ENCODE data around the gene CTNNA2.

CTNNA2 gene

GRCh38 chr2:79740879-79741443 lies 228.1 kb downstream of the CTNNA2 start:
- H2AFZ ChIP-seq (ENCODE audit: low read depth, low read length): no peak overlapping the region
- no peak overlapping the region for H2BK12ac ChIP-seq (ENCODE audit: low read length in 2 of 2)
- H3K4me1 ChIP-seq (ENCODE audit: control insufficient read depth, insufficient read depth, low read depth, low read length): no peaks in the 10 kb centered on the region
- H2BK5ac ChIP-seq (ENCODE audit: low read depth, low read length, poor library complexity, severe bottlenecking): no peak overlapping the region
- no peak overlapping the region for H3K14ac ChIP-seq (ENCODE audit: low read length in 2 of 2)
- no peak overlapping the region for H2AK5ac ChIP-seq (ENCODE audit: low read length, severe bottlenecking)
- H3K36me3 ChIP-seq (ENCODE audit: control insufficient read depth in 1 of 2, insufficient read depth in 2 of 2, low read depth in 1 of 2, low read length in 2 of 2): no peaks in the 10 kb centered on the region
- 95% methylated on average over 5 of the region's 6 CpGs for WGBS
- DNase-seq: no peak
- H3K27ac ChIP-seq (ENCODE audit: low read length, poor library complexity, severe bottlenecking): no peak overlapping the region
- no peaks in the 10 kb centered on the region for H3K79me1 ChIP-seq (replicated peaks; ENCODE audit: low read length, poor library complexity, severe bottlenecking)
- no peak overlapping the region for H3K23ac ChIP-seq (ENCODE audit: low read length in 2 of 2)
- no peaks in the 10 kb centered on the region for H3K9me3 ChIP-seq (ENCODE audit: control insufficient read depth, low read length)
- no peak overlapping the region for H4K8ac ChIP-seq (ENCODE audit: low read length)
- no peak overlapping the region for H2BK120ac ChIP-seq (ENCODE audit: low read depth, low read length)
- no peak overlapping the region for H4K91ac ChIP-seq (ENCODE audit: low read length)
- H3K4me2 ChIP-seq (ENCODE audit: low read length, poor library complexity, severe bottlenecking): no peak overlapping the region
- H3K27me3 ChIP-seq (ENCODE audit: control insufficient read depth in 1 of 2, insufficient read depth in 1 of 2, low read length in 2 of 2): no peaks in the 10 kb centered on the region
- H3K9ac ChIP-seq (ENCODE audit: low read length): no peak overlapping the region
- H3K4ac ChIP-seq (ENCODE audit: low read depth in 1 of 2, low read length in 2 of 2): no peak overlapping the region
- H3K4me3 ChIP-seq (ENCODE audit: insufficient read depth in 1 of 2, low read depth in 1 of 2, low read length in 2 of 2): no peak overlapping the region
- no peak overlapping the region for H2BK15ac ChIP-seq (ENCODE audit: low read depth, poor library complexity, severe bottlenecking)
- H3K18ac ChIP-seq (ENCODE audit: low read depth in 1 of 2, low read length in 2 of 2): no peak overlapping the region

- Histone ChIP-seq H2BK12ac (ENCODE audit: low read length in 2 of 2) (no peak overlapping the region), H2BK120ac (ENCODE audit: low read depth, low read length) (no peak overlapping the region), H3K18ac (ENCODE audit: low read depth in 1 of 2, low read length in 2 of 2) (no peak overlapping the region), H4K91ac (ENCODE audit: low read length) (no peak overlapping the region), H2AFZ (ENCODE audit: low read depth, low read length) (no peak overlapping the region), H3K23ac (ENCODE audit: low read length in 2 of 2) (no peak overlapping the region), H2BK15ac (ENCODE audit: low read depth, poor library complexity, severe bottlenecking) (no peak overlapping the region), H2BK5ac (ENCODE audit: low read depth, low read length, poor library complexity, severe bottlenecking) (no peak overlapping the region), H3K36me3 (ENCODE audit: control insufficient read depth in 1 of 2, insufficient read depth in 2 of 2, low read depth in 1 of 2, low read length in 2 of 2) (no peaks in the 10 kb centered on the region), H3K79me1 (replicated peaks; ENCODE audit: low read length, poor library complexity, severe bottlenecking) (no peaks in the 10 kb centered on the region), H3K9ac (ENCODE audit: low read length) (no peak overlapping the region), H3K4me1 (ENCODE audit: control insufficient read depth, insufficient read depth, low read depth, low read length) (no peaks in the 10 kb centered on the region), H4K8ac (ENCODE audit: low read length) (no peak overlapping the region), H3K27me3 (ENCODE audit: control insufficient read depth in 1 of 2, insufficient read depth in 1 of 2, low read length in 2 of 2) (no peaks in the 10 kb centered on the region), H3K4me2 (ENCODE audit: low read length, poor library complexity, severe bottlenecking) (no peak overlapping the region), H3K27ac (ENCODE audit: low read length, poor library complexity, severe bottlenecking) (no peak overlapping the region), H3K4ac (ENCODE audit: low read depth in 1 of 2, low read length in 2 of 2) (no peak overlapping the region), H2AK5ac (ENCODE audit: low read length, severe bottlenecking) (no peak overlapping the region), H3K14ac (ENCODE audit: low read length in 2 of 2) (no peak overlapping the region), H3K9me3 (ENCODE audit: control insufficient read depth, low read length) (no peaks in the 10 kb centered on the region), H3K4me3 (ENCODE audit: insufficient read depth in 1 of 2, low read depth in 1 of 2, low read length in 2 of 2) (no peak overlapping the region)
- 93% methylated on average over 6 of the region's 6 CpGs for WGBS
- DNase-seq: no peak
Observed at GRCh38 chr2:79750321-79750720, 237.5 kb downstream of the CTNNA2 start.

GRCh38 chr2:79757526-79757925 lies 244.7 kb downstream of the CTNNA2 start:
- H2BK15ac ChIP-seq (ENCODE audit: low read depth, poor library complexity, severe bottlenecking): no peak overlapping the region
- no peak overlapping the region for H3K4ac ChIP-seq (ENCODE audit: low read depth in 1 of 2, low read length in 2 of 2)
- DNase-seq: no peak
- no peaks in the 10 kb centered on the region for H3K4me1 ChIP-seq (ENCODE audit: control insufficient read depth, insufficient read depth, low read depth, low read length)
- H3K4me3 ChIP-seq (ENCODE audit: insufficient read depth in 1 of 2, low read depth in 1 of 2, low read length in 2 of 2): no peak overlapping the region
- H3K9me3 ChIP-seq (ENCODE audit: control insufficient read depth, low read length): no peaks in the 10 kb centered on the region
- no peak overlapping the region for H3K14ac ChIP-seq (ENCODE audit: low read length in 2 of 2)
- H3K27ac ChIP-seq (ENCODE audit: low read length, poor library complexity, severe bottlenecking): no peak overlapping the region
- H3K9ac ChIP-seq (ENCODE audit: low read length): no peak overlapping the region
- no peak overlapping the region for H3K23ac ChIP-seq (ENCODE audit: low read length in 2 of 2)
- no peak overlapping the region for H2AFZ ChIP-seq (ENCODE audit: low read depth, low read length)
- H3K27me3 ChIP-seq (ENCODE audit: control insufficient read depth in 1 of 2, insufficient read depth in 1 of 2, low read length in 2 of 2): no peaks in the 10 kb centered on the region
- no peak overlapping the region for H4K91ac ChIP-seq (ENCODE audit: low read length)
- no peak overlapping the region for H2AK5ac ChIP-seq (ENCODE audit: low read length, severe bottlenecking)
- H3K18ac ChIP-seq (ENCODE audit: low read depth in 1 of 2, low read length in 2 of 2): no peak overlapping the region
- no peaks in the 10 kb centered on the region for H3K79me1 ChIP-seq (replicated peaks; ENCODE audit: low read length, poor library complexity, severe bottlenecking)
- H2BK12ac ChIP-seq (ENCODE audit: low read length in 2 of 2): no peak overlapping the region
- WGBS: 90% methylated on average over 4 of the region's 4 CpGs
- no peak overlapping the region for H4K8ac ChIP-seq (ENCODE audit: low read length)
- H2BK120ac ChIP-seq (ENCODE audit: low read depth, low read length): no peak overlapping the region
- no peak overlapping the region for H3K4me2 ChIP-seq (ENCODE audit: low read length, poor library complexity, severe bottlenecking)
- H2BK5ac ChIP-seq (ENCODE audit: low read depth, low read length, poor library complexity, severe bottlenecking): no peak overlapping the region
- no peaks in the 10 kb centered on the region for H3K36me3 ChIP-seq (ENCODE audit: control insufficient read depth in 1 of 2, insufficient read depth in 2 of 2, low read depth in 1 of 2, low read length in 2 of 2)

- Histone ChIP-seq H4K8ac (ENCODE audit: low read length) (no peak overlapping the region), H3K4me1 (ENCODE audit: control insufficient read depth, insufficient read depth, low read depth, low read length) (no peaks in the 10 kb centered on the region), H3K4ac (ENCODE audit: low read depth in 1 of 2, low read length in 2 of 2) (no peak overlapping the region), H2AK5ac (ENCODE audit: low read length, severe bottlenecking) (no peak overlapping the region), H3K23ac (ENCODE audit: low read length in 2 of 2) (no peak overlapping the region), H3K14ac (ENCODE audit: low read length in 2 of 2) (no peak overlapping the region), H3K36me3 (ENCODE audit: control insufficient read depth in 1 of 2, insufficient read depth in 2 of 2, low read depth in 1 of 2, low read length in 2 of 2) (no peaks in the 10 kb centered on the region), H3K4me2 (ENCODE audit: low read length, poor library complexity, severe bottlenecking) (no peak overlapping the region), H2BK5ac (ENCODE audit: low read depth, low read length, poor library complexity, severe bottlenecking) (no peak overlapping the region), H3K27me3 (ENCODE audit: control insufficient read depth in 1 of 2, insufficient read depth in 1 of 2, low read length in 2 of 2) (no peaks in the 10 kb centered on the region), H2BK120ac (ENCODE audit: low read depth, low read length) (no peak overlapping the region), H3K18ac (ENCODE audit: low read depth in 1 of 2, low read length in 2 of 2) (no peak overlapping the region), H2AFZ (ENCODE audit: low read depth, low read length) (no peak overlapping the region), H2BK15ac (ENCODE audit: low read depth, poor library complexity, severe bottlenecking) (no peak overlapping the region), H3K4me3 (ENCODE audit: insufficient read depth in 1 of 2, low read depth in 1 of 2, low read length in 2 of 2) (no peak overlapping the region), H3K79me1 (replicated peaks; ENCODE audit: low read length, poor library complexity, severe bottlenecking) (no peaks in the 10 kb centered on the region), H3K27ac (ENCODE audit: low read length, poor library complexity, severe bottlenecking) (no peak overlapping the region), H4K91ac (ENCODE audit: low read length) (no peak overlapping the region), H2BK12ac (ENCODE audit: low read length in 2 of 2) (no peak overlapping the region), H3K9me3 (ENCODE audit: control insufficient read depth, low read length) (no peaks in the 10 kb centered on the region), H3K9ac (ENCODE audit: low read length) (no peak overlapping the region)
- 63% methylated on average over 3 of the region's 5 CpGs for WGBS
- DNase-seq: no peak
Observed at GRCh38 chr2:79758042-79758441, 245.2 kb downstream of the CTNNA2 start.
